K562 treated with DMSO at 1 percent for 4 hours (cell line): ENCODE results near the gene GNAL. TPM values are rescaled to one million over a fixed set of nuclear protein-coding genes. Genes with fewer than 3 reads are reported as not detected.

ENCODE experiments used
- total RNA-seq: library from RNA; unstranded; fragments of 300-600 nt; gene quantifications from 2 replicates; pipeline ENCODE4 v1.2.3, GENCODE V29; 2022; ENCODE audit not compliant: insufficient read depth

GNAL gene
- total RNA-seq = 0.18 TPM in 1 of 2 replicates, not detected in the other

GRCh38 chr18:11688972-11689668, at the start of gene GNAL:
GNAL (plus strand) TSS chr18:11689264; CDS start chr18:11689564, 300 bp downstream.

GRCh38 chr18:11851146-11851805, 162.2 kb downstream of the GNAL start, which contains the start of gene CHMP1B:
CHMP1B (plus strand) TSS chr18:11851413; CDS start chr18:11851512, 99 bp downstream.

GRCh38 chr18:11908182-11909060, 219.4 kb downstream of the GNAL start, which contains the start of gene MPPE1:
MPPE1 (minus strand) TSS chr18:11908317; CDS start chr18:11897264, 11,053 bp downstream.

Other genes with a start within 250 kb of the GNAL start
- gene SLC35G4, start 79.7 kb upstream of the GNAL start, total RNA-seq = not detected in 2 replicates
- 23.7 and 26.2 TPM in 2 replicates for gene CHMP1B, start 162.1 kb downstream of the GNAL start, total RNA-seq
- 14.8 and 18.4 TPM in 2 replicates for gene MPPE1, start 219.1 kb downstream of the GNAL start, total RNA-seq